ENCODE measurements around the gene PPID.
"Not testable (repeated sequence)": the region's sequence is repeated elsewhere in the genome, so short reads cannot be mapped to it uniquely, and the experiment has no call there.

Gene PPID

DNA sequence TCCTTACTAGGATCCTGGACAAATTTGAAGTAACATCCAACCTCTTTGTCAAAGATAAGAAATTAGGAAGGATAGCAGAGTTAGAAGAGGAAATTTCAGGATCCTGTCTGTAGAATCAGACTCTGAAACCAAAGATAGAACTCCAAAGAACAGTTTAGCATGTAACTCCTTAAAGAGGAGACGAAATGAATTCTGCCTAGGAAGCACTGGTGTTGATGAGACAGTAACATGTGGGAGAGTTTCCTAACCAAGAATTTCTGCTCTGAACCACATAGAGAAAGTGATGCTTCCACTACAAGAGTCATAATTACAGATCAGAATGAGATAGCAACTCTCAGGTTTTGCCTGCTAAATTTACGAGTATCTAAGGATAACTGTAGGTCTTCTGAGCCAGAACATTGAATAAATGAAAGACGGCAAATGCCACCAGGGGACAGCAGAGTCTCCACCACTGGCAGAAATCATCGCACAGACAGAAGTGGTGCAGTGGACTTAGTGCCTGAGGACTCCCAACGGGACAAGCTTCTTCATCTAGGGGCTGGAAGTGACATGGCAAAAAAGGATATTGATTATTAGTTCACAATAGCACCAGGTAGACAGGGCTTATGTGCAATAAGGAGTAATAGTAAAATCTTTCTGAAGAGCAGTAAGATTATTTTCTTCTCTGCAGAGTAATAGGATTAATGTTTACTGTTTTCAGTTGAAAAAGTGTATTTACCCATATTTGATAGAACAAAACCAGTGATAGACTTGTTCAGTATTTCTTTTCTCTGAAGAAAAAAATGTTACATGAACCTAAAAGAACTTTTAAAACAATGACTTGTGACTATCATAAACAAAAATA lies 6.7 kb upstream of the PPID start:
- DNase-seq (ENCODE audit: low read depth) = peak; percentile 4

DNA sequence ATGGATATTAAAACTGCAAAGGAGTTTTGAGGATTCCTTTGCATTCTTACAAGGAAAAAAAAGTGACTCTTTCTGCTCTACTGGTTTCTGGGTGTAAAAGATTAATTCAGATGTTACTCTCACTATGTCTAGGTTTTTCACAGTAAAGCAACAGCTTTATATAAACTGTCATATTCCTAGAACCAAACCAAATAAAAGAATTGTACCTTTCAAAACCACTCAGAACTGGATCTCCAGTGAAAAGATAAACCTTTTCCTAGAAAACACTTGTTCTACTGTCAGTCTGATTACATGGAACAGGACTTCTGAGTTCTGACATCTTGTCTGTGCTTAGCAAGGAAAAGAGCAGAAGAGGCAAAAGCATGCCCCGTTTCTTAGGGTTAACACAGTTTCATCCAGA lies 5.0 kb upstream of the PPID start:
- no peak for DNase-seq (ENCODE audit: low read depth)

GRCh38 chr4:158726633-158727032 lies 3.4 kb upstream of the PPID start:
- no peak for DNase-seq (ENCODE audit: low read depth)

GRCh38 chr4:158724637-158725036 lies 1.4 kb upstream of the PPID start:
- DNase-seq (ENCODE audit: low read depth) = no peak

- no peak for DNase-seq (ENCODE audit: low read depth)
Measured at GRCh38 chr4:158722291-158722916, 792 bp downstream of the PPID start.

DNA sequence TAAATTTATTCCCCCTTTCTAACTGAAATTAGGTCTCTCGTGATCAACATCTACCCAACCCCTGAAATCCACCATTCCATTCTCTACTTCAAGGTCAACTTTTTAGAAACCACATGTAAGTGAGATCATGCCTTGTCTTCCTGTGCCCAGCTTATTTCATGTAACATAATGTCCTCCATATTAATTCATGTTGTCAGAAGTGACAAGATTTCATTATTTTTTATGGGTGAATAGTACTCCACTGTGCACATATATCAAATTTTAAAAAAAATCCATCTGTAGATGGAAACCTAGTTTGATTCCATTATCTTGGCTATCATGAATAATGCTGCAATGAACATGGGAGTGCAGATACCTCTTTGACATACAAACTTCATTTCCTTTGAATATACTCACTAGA lies 1.5 kb downstream of the PPID start:
- DNase-seq (ENCODE audit: low read depth) = no peak

GRCh38 chr4:158715802-158716201 lies 7.4 kb downstream of the PPID start:
- no peak for DNase-seq (ENCODE audit: low read depth)

GRCh38 chr4:158714937-158715336 lies 8.3 kb downstream of the PPID start:
- no peak for DNase-seq (ENCODE audit: low read depth)

- not testable (repeated sequence) for DNase-seq (ENCODE audit: low read depth)
Measured at GRCh38 chr4:158712622-158713021, 10.6 kb downstream of the PPID start.

GRCh38 chr4:158710814-158711213 lies 12.4 kb downstream of the PPID start:
- DNase-seq (ENCODE audit: low read depth) = no peak

- DNase-seq (ENCODE audit: low read depth) = no peak
Measured at GRCh38 chr4:158704274-158704673, 18.9 kb downstream of the PPID start.

- no peak for DNase-seq (ENCODE audit: low read depth)
Measured at GRCh38 chr4:158688813-158689212, 34.4 kb downstream of the PPID start.

- no peak for DNase-seq (ENCODE audit: low read depth)
Measured at GRCh38 chr4:158682066-158682465, 41.1 kb downstream of the PPID start.

GRCh38 chr4:158681629-158682028 lies 41.6 kb downstream of the PPID start:
- no peak for DNase-seq (ENCODE audit: low read depth)

DNA sequence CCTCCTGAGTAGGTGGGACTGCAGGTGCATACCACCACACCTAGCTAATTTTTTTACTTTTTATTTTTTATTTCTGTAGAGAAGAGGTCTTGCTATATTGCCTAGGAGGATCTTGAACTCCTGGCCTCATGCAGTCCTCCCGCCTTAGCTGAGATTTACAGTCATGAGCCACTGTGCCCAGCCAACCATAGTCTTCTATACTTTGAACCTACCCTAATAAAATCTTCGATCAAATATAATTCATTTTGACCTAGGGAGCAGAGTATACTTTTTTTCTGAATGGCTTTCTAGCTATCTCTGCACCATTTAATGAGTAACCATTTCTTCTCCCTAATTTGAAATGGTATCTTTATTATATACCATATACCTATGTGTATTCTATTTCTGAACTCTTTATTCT lies 44.4 kb downstream of the PPID start:
- DNase-seq (ENCODE audit: low read depth) = no peak

DNA sequence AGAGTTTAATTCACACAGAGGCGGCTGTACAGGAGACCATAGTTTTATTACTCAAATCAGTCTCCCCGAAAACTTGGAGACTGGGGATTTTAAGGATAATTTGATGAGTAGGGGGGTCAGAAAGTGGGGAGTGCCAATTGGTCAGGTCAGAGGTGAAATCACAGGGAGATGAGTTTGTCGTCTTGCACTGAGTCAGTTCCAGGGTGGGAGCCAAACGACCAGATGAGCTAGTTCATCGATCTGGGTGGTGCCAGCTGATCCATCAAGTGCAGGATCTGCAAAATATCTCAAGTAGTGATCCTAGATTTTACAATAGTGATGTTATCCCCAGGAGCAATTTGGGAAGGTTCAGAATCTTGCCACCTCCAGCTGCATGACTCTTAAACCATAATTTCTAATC lies 47.1 kb downstream of the PPID start:
- DNase-seq (ENCODE audit: low read depth) = no peak

DNA sequence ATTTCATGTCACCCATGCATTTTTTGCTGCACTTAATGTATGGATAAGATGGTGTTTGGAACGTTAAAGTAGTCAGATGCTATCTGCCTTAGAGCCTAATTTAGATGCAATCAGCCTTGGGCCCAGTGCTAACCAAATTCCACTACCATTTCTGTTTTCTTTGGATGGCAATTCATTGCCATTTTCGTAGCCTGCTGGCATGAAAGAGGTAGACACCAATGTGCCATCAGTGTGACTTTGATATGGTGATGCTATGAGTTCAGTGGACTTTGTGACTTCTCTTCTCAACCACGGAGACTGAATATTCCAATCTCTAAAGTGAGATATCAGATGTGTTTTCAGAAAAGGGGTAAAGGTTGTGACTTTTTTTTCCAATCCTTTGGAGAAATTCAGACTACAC lies 49.6 kb downstream of the PPID start:
- DNase-seq (ENCODE audit: low read depth) = no peak

DNA sequence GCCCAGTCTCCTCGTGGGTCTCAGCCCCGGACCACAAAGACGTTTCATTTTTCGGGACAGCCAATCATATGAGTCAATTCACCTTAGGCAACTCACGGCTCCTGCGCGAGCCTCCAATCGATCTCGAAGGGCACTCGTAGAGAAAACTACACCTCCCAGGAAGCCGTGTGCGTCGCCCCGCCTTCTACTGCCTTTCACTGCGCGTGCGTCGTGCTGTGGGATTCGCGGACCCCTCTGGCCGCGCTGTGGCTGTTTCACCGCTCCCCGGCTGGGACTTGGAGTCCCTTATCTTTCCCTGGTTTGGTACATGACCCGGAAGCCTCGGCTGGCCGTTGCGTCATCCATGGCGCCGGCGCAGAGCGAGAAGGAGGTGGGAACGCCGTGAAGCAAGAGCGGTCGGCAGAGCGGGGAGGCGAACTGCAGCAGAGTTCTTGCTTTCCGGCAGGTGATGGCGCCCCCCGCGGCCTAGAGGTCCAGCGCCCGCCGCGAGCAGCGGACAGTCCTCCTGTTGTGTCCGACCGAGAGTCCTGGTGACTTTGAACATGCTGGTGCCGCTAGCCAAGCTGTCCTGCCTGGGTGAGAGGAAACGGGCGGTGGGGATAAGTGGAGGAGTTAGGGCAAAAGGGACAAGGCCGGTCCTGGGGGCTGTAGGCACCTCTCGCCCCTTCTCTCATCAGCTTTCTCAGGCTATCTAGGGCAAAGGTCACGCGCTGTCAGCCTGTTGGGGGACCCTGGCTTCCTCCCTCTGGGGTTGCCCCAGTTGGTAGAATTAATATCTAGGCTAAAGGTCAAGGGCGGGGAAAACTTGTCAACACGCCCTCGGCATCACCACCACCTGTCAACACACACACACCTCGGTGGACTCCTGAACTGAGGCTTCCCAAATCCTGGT lies 51.0 kb downstream of the PPID start, which contains the start of gene ETFDH:
ETFDH (plus strand) TSS at position 382 of the 892 bp plus-strand sequence; CDS start at position 543, 161 bp downstream.
- peak; percentile 98 for DNase-seq (ENCODE audit: low read depth)

- DNase-seq (ENCODE audit: low read depth) = no peak
Measured at GRCh38 chr4:158671665-158671914, 51.6 kb downstream of the PPID start, which contains the start of gene C4orf46. Gene C4orf46 (minus strand): TSS chr4:158671887. CDS start chr4:158671801, 86 bp downstream.

GRCh38 chr4:158670975-158671664 lies 52.1 kb downstream of the PPID start:
- DNase-seq (ENCODE audit: low read depth) = peak; percentile 29

GRCh38 chr4:158669310-158669709 lies 53.9 kb downstream of the PPID start:
- DNase-seq (ENCODE audit: low read depth) = no peak

DNA sequence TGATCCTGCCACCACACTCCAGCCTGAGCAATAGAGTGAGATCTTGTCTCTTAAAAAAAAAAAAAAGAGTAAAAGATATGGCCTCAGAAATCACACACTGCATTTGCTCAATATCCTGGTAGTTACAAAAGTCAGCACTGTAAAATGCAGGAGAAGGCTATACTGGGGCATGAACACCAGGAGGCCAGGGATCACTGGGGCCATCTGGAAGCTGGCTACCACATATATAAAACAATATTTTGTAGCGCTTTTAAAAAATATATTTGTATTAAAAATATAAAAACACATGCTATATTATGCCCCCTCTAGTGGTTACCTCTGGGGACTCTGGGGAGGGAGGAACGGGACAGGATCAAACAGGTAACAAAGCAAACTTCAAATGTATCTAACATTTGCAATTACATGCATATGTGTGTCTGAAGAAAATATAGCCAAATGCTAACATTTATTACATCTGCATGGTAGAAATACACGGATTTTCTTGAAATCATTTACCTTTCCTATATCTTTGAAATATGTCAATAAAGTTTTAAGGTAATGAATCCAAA lies 55.5 kb downstream of the PPID start:
- no peak for DNase-seq (ENCODE audit: low read depth)

Measured in stimulated activated CD8-positive, alpha-beta memory T cell treated with anti-CD3 and anti-CD28 coated beads, Interleukin-12 subunit alpha, Interleukin-12 subunit beta, amount 100 ng/mL, for 4 hours (primary cell).